ENCODE data around the gene SERPINA12. TPM values are rescaled to one million over a fixed set of nuclear protein-coding genes. Genes with fewer than 3 reads are reported as not detected.
A peak's percentile ranks its signal among the peaks of the same experiment; 100 is the strongest.

The SERPINA12 gene
- total and polyA plus RNA-seq, 12 donors: not detected

- no peak for TF ChIP-seq CTCF (IDR thresholded peaks at IDR 0.05)
- TF ChIP-seq POLR2A (IDR thresholded peaks at IDR 0.05): no peak
- Histone ChIP-seq H3K4me3 (no peak overlapping the region), H3K4me1 (replicated peaks in 1 of 2) (no peaks in the 10 kb centered on the region), H3K27me3 (no peaks in the 10 kb centered on the region), H3K9me3 (replicated peaks in 1 of 3) (no peaks in the 10 kb centered on the region), H3K27ac (no peak overlapping the region), H3K36me3 (replicated peaks in 1 of 2) (no peaks in the 10 kb centered on the region)
- intact Hi-C loops (cut with DNase I): no loop called here
- 77 to 89% (median 81%) methylated on average over 12 to 16 of the region's 16 CpGs for WGBS, 4 donors
- peak in 1 of 7 donors; percentile 28 for DNase-seq
Observed at GRCh38 chr14:94473666-94474410, 35.4 kb downstream of the SERPINA12 start.

GRCh38 chr14:94472842-94473241 lies 36.4 kb downstream of the SERPINA12 start:
- Histone ChIP-seq H3K27ac (no peak overlapping the region), H3K4me3 (no peak overlapping the region), H3K36me3 (replicated peaks in 1 of 2) (no peaks in the 10 kb centered on the region), H3K27me3 (no peaks in the 10 kb centered on the region), H3K9me3 (replicated peaks in 1 of 3) (no peaks in the 10 kb centered on the region), H3K4me1 (replicated peaks in 1 of 2) (no peaks in the 10 kb centered on the region)
- intact Hi-C loops (cut with DNase I): no loop called here
- TF ChIP-seq CTCF (IDR thresholded peaks at IDR 0.05): no peak
- no peak for TF ChIP-seq POLR2A (IDR thresholded peaks at IDR 0.05)
- DNase-seq: no peak
- WGBS, 4 donors: 57 to 67% (median 64%) methylated on average over 4 of the region's 4 CpGs

- no peak overlapping the region for H3K4me3 ChIP-seq
- WGBS, 4 donors: 83 to 91% (median 88%) methylated on average over 2 of the region's 2 CpGs
- H3K9me3 ChIP-seq (replicated peaks in 1 of 3): no peaks in the 10 kb centered on the region
- H3K36me3 ChIP-seq (replicated peaks in 1 of 2): no peaks in the 10 kb centered on the region
- no peaks in the 10 kb centered on the region for H3K4me1 ChIP-seq (replicated peaks in 1 of 2)
- no peak for TF ChIP-seq POLR2A (IDR thresholded peaks at IDR 0.05)
- no peak for TF ChIP-seq CTCF (IDR thresholded peaks at IDR 0.05)
- no peak for DNase-seq
- no peak overlapping the region for H3K27ac ChIP-seq
- H3K27me3 ChIP-seq: no peaks in the 10 kb centered on the region
- intact Hi-C loops (cut with DNase I): no loop called here
Observed at GRCh38 chr14:94471045-94471444, 38.2 kb downstream of the SERPINA12 start.

GRCh38 chr14:94470311-94470710 lies 39.0 kb downstream of the SERPINA12 start:
- no peak for DNase-seq
- no peak overlapping the region for H3K4me3 ChIP-seq
- no peaks in the 10 kb centered on the region for H3K36me3 ChIP-seq (replicated peaks in 1 of 2)
- TF ChIP-seq POLR2A (IDR thresholded peaks at IDR 0.05): no peak
- no peak for TF ChIP-seq CTCF (IDR thresholded peaks at IDR 0.05)
- 33 to 66% (median 49%) methylated on average over 2 of the region's 2 CpGs for WGBS, 4 donors
- H3K4me1 ChIP-seq (replicated peaks in 1 of 2): no peaks in the 10 kb centered on the region
- H3K27me3 ChIP-seq: no peaks in the 10 kb centered on the region
- intact Hi-C loops (cut with DNase I): no loop called here
- no peaks in the 10 kb centered on the region for H3K9me3 ChIP-seq (replicated peaks in 1 of 3)
- H3K27ac ChIP-seq: no peak overlapping the region
